ENCODE results near the gene MNT. TPM values are rescaled to one million over a fixed set of nuclear protein-coding genes. Genes with fewer than 3 reads are reported as not detected.

Gene MNT
- total and polyA plus RNA-seq, 9 of the 15 experiments (the other 6 are each of a cell fraction or from before 2014, with no cell fraction given), result 0.18 to 23.8 (median 5.3) TPM

- H3K27me3 ChIP-seq (ENCODE audit: control insufficient read depth in 2 of 2, insufficient read depth in 2 of 2, low read length in 2 of 2), result no peaks in the 10 kb centered on the region
- CTCF ChIA-PET (ENCODE audit: low intra/inter-chr PET ratio), result no interaction called here
- ATAC-seq (no peak), DNase-seq (ENCODE audit: extremely low read depth in 1 of 4, low spot score in 3 of 4) (no peak), FAIRE-seq (no peak)
- H3K4me1 ChIP-seq (replicated peaks in 1 of 2; ENCODE audit: control insufficient read depth in 2 of 2, insufficient read depth in 2 of 2, low read length in 2 of 2), result peaks cover 31 to 87% of the 10 kb centered on the region in 2 experiments
- peak overlapping the region; percentile 89 for H3K4me2 ChIP-seq (ENCODE audit: insufficient read depth, low read length)
- WGBS (ENCODE audit: insufficient coverage, low coverage, missing lambda C conversion rate), result 45% methylated on average over 10 of the region's 12 CpGs
- peaks cover 3% of the 10 kb centered on the region for H3K9me1 ChIP-seq (ENCODE audit: control insufficient read depth, insufficient read depth, low read length)
- POLR2A ChIA-PET, result interaction anchor here (0.6 to 1.1 kb wide), 2 partner anchors 9 to 130 kb away, joined by 3 to 4 read pairs; no protein-coding TSS in a partner anchor
- H3K4me3 ChIP-seq, result peak overlapping the region; percentile 91; the same call in 1 of the 2 replicates
- no peak overlapping the region for H2AFZ ChIP-seq (ENCODE audit: low read depth, low read length)
- H4K20me1 ChIP-seq (replicated peaks; ENCODE audit: control insufficient read depth, insufficient read depth, low read length), result 0 out of 2 replicates have a peak, but pooled peaks cover 3% of the 10 kb centered on the region
- BruUV-seq (replicated peaks), result no TSS peak
- H3K27ac ChIP-seq (ENCODE audit: extremely low read depth, low read depth, low read length), result peak overlapping the region; percentile 100
- in situ Hi-C loops (cut with MboI), result no loop called here
- no peaks in the 10 kb centered on the region for H3K9me3 ChIP-seq (replicated peaks; ENCODE audit: control insufficient read depth, insufficient read depth, low read depth, low read length)
- peak overlapping the region; percentile 79 to 90 for H3K9ac ChIP-seq (ENCODE audit: insufficient read depth in 1 of 2, low read depth in 2 of 2, low read length in 2 of 2)
- H3K79me2 ChIP-seq (ENCODE audit: control insufficient read depth, insufficient read depth, low read length), result peaks cover 60% of the 10 kb centered on the region
- intact Hi-C loops (cut with micrococcal nuclease), result no loop called here
- 0 out of 3 replicates have a peak, but pooled peaks cover 3% of the 10 kb centered on the region for H3K36me3 ChIP-seq (ENCODE audit: control insufficient read depth, insufficient read depth, low read length)
- TF ChIP-seq PYGO2 (tag; IDR thresholded peaks at IDR 0.05) (no peak), CHAMP1 (IDR thresholded peaks at IDR 0.05) (no peak), ARID2 (IDR thresholded peaks at IDR 0.05) (no peak), ARNT (IDR thresholded peaks at IDR 0.05) (no peak), ZNF263 (CRISPR knock-in tag; IDR thresholded peaks at IDR 0.05; ENCODE audit: borderline replicate concordance) (peak; percentile 82), EP400 (IDR thresholded peaks at IDR 0.05) (0 out of 2 replicates have a peak, but pooled peaks have one; percentile 15), NFYB (IDR thresholded peaks at IDR 0.05; ENCODE audit: extremely low read depth, insufficient read length) (no peak), IFI16 (CRISPR knock-in tag; IDR thresholded peaks at IDR 0.05) (no peak), TAF9B (IDR thresholded peaks at IDR 0.05; ENCODE audit: partially characterized antibody) (no peak), RBFOX2 (IDR thresholded peaks at IDR 0.05; ENCODE audit: low read depth, low read length) (no peak), YY1 (IDR thresholded peaks at IDR 0.05; ENCODE audit: borderline replicate concordance in 1 of 3, control insufficient read depth in 1 of 3, extremely low read depth in 1 of 3, insufficient read depth in 3 of 3, insufficient read length in 1 of 3, insufficient replicate concordance in 2 of 3, low read depth in 1 of 3, low read length in 2 of 3) (no peak), MLX (CRISPR knock-in tag; conservative IDR thresholded peaks at IDR 0.05) (no peak), MTF1 (CRISPR knock-in tag; IDR thresholded peaks at IDR 0.05; ENCODE audit: borderline replicate concordance) (no peak)
- TF ChIP-seq, protein P1, sequence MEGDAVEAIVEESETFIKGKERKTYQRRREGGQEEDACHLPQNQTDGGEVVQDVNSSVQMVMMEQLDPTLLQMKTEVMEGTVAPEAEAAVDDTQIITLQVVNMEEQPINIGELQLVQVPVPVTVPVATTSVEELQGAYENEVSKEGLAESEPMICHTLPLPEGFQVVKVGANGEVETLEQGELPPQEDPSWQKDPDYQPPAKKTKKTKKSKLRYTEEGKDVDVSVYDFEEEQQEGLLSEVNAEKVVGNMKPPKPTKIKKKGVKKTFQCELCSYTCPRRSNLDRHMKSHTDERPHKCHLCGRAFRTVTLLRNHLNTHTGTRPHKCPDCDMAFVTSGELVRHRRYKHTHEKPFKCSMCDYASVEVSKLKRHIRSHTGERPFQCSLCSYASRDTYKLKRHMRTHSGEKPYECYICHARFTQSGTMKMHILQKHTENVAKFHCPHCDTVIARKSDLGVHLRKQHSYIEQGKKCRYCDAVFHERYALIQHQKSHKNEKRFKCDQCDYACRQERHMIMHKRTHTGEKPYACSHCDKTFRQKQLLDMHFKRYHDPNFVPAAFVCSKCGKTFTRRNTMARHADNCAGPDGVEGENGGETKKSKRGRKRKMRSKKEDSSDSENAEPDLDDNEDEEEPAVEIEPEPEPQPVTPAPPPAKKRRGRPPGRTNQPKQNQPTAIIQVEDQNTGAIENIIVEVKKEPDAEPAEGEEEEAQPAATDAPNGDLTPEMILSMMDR (IDR thresholded peaks at IDR 0.05 in 2 of 3, conservative IDR thresholded peaks at IDR 0.05 in 1 of 3; ENCODE audit: insufficient read depth in 2 of 3, low read depth in 1 of 3, low read length in 3 of 3), result no peak
These were observed 3.4 kb downstream of the MNT start for GRCh38 chr17:2397247-2398171.

Measured in K562 (cell line).